Measurements from ENCODE around the gene NUDC.
"Not testable (repeated sequence)": the region's sequence is repeated elsewhere in the genome, so short reads cannot be mapped to it uniquely, and the experiment has no call there.

NUDC gene

DNA sequence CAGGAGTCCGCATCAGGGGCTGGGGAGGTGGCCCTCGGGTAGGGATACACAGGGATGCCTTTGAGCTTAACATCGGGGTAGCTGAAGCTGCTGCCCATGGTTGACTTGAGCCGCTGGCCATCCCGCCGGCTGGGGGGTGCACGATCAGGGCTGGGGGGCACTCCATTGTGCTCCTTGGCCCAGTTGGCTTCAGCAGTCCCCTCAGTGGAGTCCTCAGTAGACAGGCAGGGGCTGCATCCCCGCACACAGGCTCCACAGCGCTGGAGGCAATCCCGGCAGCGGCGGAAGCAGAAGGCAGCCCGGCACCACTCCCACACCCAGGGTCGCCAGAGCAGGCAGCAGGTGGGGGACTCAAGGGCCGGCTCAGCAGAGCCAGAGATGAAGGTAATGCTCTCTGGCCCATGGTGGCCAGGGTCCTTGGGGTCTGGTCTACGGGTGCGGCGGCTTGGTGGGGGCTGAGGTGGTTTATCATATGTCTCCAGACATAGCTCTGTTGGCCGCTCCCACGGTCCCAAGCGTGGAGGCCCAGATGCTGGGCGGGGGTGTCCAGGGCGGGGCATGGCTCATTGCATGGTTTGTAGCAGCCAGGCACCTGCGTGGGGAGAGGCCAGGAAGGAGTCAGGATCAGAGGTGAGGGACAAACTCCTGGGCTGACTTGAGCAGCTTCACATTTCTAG, 30.4 kb downstream of the NUDC start:
- DNase-seq, result no peak

GRCh38 chr1:26953374-26953773, 31.8 kb downstream of the NUDC start:
- no peak for DNase-seq

GRCh38 chr1:26956321-26956720, 34.8 kb downstream of the NUDC start:
- DNase-seq, result no peak

GRCh38 chr1:26957306-26957705, 35.8 kb downstream of the NUDC start:
- DNase-seq, result no peak

DNA sequence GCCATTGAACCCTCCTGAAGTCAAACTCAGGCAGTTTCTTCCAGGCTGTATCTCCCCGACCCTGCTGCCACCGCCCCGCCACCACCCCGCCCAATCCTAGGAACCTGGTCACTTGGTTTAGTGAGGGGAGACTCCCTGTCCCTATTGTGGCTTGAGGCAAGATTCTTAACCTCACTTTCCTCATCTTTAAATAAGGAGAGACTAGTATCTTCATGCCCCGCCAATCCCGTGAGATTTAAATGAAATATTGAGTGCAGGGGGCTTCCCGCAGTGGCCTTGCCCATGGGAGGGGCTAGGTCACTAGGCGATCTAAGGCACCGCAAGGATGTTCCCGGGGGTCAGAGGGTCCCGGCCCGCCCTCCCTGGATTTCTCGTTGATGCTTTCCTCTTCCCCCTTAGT, 37.7 kb downstream of the NUDC start:
- DNase-seq, result no peak

GRCh38 chr1:26959722-26960624, 38.4 kb downstream of the NUDC start, which contains the start of gene KDF1:
Gene KDF1 (minus strand): TSS chr1:26960468. CDS start chr1:26952380, 8,088 bp downstream.
- DNase-seq, result no peak

GRCh38 chr1:26960625-26960966, 39.1 kb downstream of the NUDC start:
- no peak for DNase-seq

DNA sequence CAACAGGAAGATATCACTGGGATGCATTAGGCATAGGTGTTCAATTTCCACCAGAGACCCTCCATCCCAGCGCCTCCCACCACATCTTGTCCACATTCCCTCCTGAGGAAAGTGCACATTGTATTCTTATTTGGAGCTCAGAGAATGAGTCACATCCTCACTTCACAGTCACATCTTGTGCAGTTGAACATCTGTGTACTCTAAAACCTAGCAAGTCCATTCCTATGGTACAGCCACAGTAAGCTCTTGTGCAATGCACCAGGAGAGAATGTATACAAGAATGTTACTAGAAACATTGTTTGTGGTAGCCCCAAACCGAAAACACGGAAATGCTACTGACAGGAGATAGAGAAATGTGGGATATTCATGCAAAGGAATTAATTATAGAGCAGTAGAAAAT, 40.3 kb downstream of the NUDC start:
- DNase-seq, result no peak

GRCh38 chr1:26965213-26965612, 43.7 kb downstream of the NUDC start:
- no peak for DNase-seq

- no peak for DNase-seq
These were observed 44.1 kb downstream of the NUDC start for GRCh38 chr1:26965628-26966027.

GRCh38 chr1:26970810-26971209, 49.3 kb downstream of the NUDC start:
- no peak for DNase-seq

- DNase-seq, result no peak
These were observed 50.0 kb downstream of the NUDC start for GRCh38 chr1:26971590-26971989.

DNA sequence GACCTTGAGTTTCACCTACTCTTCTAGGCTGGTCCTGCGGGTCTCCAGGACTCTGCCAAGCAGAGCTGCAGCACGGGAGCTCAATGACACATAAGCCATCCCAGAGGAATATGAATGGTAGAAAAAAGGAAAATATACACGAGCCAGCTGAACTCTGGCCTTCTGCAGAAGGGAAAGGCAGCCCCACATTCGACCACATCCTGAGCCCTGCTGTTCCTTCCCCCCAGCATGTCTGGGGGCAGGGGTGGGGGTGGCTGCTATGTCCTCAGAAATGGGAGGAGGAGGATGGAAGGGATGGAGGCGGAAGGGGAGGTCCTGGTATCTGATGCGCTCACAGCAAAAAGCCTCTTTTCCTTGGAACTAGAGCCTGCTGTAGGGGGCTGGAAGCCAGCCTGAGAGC, 50.8 kb downstream of the NUDC start:
- DNase-seq, result no peak

GRCh38 chr1:26972821-26973220, 51.3 kb downstream of the NUDC start:
- DNase-seq, result no peak

- no peak for DNase-seq
These were observed 55.3 kb downstream of the NUDC start for GRCh38 chr1:26976621-26977510.

DNA sequence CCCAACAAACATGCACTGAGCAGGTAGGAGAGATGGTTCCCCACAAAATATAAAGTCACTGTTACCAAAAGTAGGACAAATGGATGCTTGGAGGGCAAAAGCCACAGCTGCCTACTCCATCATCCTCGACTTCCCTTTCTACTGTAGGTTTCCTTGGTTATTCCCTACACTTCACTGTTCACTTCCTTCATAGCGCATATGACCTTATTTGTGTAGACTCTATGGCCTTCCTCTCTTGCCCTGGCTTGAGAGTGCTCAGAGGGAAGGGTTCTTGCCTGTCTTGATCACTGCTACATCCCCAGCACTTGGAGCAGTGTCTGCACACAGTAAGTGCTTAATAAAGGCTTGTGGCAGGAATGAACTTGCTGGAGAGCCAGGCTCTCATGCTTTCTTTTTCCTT, 57.4 kb downstream of the NUDC start:
- DNase-seq, result no peak

DNA sequence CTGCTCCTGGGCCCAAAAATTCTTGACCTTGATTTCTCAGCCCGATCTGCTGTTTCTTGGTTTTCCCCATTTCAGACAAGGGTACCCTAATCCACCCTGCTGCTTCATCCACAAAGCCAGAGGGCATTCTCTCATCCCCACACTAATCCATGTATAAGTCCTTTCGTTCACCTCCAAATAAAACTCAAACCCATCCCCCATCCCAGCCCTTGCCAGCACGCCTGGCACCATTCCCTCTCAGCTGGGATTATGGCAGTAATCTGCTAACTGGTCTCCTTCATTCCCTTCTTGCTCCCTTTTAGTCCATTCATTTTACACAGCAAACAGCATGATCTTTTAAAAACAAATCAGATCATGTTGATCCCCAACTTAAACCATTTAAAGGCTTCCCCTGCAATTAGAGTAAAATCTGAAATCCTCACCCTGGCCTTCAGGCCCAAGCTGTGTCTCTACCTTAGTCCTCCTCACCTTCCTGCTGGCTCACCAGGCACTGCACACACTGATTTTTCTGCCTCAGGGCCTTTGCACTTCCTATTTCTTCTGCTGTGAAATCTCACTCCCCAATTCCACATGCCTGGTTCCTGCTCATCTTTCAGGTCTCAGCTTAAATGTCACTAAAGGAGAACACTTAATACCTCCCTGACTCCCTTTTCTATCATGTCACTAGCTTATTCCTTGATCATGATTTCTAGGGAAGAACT, 59.8 kb downstream of the NUDC start:
- DNase-seq, result no peak

DNA sequence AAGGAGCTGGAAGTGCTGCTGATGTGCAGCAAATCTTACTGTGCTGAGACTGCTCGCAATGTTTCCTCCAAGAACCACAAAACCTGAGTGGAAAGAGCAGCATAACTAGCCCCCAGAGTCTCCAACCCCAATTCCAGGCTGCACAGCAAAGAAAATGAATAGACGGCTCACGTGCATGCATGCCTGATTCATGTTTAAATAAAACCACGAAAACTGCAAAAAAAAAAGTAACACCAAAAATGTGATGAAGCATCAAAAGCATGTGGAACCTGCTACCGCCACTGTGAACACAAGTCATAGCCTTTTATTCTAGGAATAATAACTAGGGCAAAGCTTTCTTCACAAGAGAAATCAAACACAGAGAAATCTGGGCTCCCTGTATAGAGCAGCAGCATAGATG, 62.3 kb downstream of the NUDC start:
- no peak for DNase-seq

GRCh38 chr1:26984291-26984690, 62.7 kb downstream of the NUDC start:
- DNase-seq, result no peak

DNA sequence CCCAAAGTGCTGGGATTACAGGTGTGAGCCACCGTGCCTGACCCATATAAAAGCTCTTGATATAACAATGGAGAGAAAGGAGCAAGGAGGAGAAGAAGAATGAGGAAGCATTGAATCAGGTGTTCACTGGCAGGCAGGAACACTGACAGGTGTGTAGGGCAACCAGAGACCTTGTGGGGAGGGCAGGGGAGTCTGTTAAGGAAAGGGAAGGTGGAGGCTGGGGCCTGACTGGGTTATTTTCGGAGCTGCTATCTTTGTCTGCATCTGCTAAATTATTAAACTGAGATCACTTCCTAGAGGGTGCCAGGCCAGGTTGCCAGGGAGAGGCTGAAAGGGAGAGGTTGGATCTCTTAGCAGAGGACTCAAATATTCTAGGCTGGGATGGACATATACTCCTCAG, 65.1 kb downstream of the NUDC start:
- no peak for DNase-seq

DNA sequence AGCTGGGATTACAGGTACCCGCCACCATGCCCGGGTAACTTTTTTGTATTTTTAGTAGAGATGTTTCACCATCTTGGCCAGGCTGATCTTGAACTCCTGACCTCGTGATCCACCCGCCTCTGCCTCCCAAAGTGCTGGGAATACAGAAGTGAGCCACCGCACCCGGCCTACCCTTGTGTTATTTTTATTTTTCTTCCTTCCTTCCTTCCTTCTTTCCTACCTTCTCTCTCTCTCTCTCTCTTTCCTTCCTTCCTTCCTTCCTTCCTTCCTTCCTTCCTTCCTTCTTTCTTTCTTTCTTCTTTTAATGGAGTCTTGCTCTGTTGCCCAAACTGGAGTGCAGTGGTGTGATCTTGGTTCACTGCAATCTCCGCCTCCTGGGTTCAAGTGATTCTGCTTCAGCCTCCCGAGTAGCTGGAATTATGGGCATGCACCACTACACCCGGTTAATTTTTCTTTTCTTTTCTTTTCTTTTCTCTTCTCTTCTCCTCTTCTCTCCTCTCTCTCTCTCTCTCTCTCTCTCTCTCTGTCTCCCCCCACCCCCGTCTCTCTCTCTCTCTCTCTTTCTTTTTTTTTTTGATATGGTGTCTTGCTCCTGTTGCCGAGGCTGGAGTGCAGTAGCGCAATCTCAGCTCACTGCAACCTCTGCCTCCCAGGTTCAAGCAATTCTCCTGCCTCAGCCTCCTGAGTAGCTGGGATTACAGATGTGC, 68.0 kb downstream of the NUDC start:
- DNase-seq, result not testable (repeated sequence)
